NCI-H1092 (cell line): ENCODE results near the gene TBCA.
A peak's percentile ranks its signal among the peaks of the same experiment; 100 is the strongest.

Source experiments
- DNase-seq: peaks from one replicate; lab custom pipeline; 2025; lab: John Stamatoyannopoulos, UW

Gene TBCA

GRCh38 chr5:77775790-77776553 lies at the start of gene TBCA:
TSS of gene TBCA (minus strand) at chr5:77776339. CDS start at chr5:77776257, 82 bp downstream.
- peak; percentile 82 for DNase-seq

DNA sequence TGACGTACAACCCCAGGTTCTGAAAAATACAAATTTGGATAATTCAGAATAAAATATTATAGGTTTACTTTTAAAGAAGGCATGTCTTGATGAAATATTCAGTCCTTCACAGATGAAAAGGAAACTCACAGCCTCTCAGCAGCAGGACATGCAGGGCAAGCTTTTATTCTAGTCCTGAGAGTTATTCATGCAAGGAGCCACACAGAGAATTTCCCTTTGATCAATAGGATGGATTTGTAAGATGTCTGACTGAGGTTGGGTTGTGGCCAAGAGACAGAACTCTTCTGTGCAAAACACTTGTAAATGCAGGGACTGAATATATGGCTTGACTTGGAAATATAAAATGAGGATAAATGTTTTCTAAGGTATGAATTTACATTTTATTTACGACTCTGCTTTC lies 48.8 kb upstream of the TBCA start:
- DNase-seq: no peak

GRCh38 chr5:77816686-77817085 lies 40.5 kb upstream of the TBCA start:
- DNase-seq: no peak

- DNase-seq: no peak
Measured at GRCh38 chr5:77812926-77813589, 36.9 kb upstream of the TBCA start.

DNA sequence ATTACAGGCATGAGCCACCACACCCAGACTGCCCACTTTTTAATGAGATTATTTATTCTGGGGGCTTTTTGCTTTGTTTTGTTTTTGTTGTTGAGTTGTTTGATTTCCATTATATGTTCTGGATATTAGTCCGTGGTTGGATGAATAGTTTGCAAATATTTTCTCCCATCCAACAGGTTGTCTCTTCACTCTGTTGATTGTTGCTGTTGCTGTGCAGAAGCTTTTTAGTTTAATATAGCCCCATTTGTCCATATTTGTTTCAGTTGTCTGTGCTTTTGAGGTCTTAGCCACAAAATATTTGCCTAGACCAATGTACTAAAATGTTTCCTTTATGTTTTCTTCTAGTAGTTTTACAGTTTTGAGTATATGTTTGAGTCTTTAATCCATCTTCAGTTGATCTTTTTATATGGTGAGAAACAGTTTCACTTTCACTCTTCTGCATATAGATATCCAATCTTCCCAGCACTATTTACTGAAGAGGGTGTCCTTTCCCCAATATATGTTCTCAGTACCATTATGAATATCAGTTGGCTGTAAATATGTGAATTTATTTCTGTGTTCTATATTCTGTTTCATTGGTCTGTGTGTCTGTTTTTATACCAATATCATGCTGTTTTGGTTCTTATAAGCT lies 30.2 kb upstream of the TBCA start:
- no peak for DNase-seq

DNA sequence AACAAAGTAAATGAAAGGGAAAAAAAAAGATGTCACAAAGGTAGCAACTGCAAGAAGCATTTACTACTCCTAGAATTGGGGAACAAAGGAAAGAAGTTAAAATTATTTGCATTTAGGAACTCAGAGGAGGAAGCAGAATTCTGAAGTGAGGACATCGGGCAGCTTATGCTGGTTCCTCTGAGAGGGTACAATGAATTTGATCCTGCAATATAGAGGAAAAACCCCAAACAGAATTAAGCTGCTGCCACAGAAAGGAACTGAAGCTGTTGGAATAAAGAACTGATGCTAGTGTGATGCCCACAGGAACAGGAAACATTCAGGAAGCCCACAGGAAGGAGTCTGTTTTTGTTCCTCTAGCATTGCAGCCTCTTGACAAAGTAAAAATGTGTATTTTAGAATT lies 22.3 kb upstream of the TBCA start:
- no peak for DNase-seq

DNA sequence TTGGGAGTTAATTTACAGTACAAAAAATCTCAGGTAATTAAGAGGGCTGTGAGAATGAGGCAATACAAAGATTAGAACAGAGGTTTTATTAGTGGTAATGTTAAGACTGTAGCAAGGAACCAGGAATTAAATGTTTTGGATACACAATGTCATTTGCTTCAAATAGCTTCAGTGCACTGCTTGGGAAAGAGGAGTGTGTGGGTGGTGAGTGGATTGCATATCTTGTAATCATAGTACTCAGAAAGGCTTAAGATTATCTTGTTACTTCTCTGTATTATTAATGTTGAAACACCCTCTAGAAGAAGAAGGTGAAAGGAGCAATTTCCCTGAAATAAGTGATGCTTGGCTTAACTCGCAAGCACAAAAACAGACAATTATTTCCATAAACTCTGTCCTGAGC lies 21.0 kb upstream of the TBCA start:
- no peak for DNase-seq

DNA sequence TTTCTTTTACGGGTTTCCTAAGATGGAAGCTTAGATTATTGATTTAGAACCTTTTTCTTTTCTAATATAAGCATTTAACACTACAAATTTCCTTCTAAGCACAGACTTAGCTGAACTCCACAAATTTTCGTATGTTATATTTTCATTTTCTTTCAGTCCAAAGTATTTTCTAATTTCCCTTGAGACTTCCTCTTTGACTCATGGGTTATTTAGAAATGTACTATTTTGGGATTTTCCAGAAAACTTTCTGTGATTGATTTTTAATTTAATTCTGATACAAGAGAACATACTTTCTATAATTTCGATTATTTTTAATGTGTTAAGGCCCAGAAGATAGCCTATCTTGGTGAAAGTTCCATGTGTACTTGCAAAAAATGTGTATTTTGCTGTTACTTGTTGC lies 19.7 kb upstream of the TBCA start:
- no peak for DNase-seq

DNA sequence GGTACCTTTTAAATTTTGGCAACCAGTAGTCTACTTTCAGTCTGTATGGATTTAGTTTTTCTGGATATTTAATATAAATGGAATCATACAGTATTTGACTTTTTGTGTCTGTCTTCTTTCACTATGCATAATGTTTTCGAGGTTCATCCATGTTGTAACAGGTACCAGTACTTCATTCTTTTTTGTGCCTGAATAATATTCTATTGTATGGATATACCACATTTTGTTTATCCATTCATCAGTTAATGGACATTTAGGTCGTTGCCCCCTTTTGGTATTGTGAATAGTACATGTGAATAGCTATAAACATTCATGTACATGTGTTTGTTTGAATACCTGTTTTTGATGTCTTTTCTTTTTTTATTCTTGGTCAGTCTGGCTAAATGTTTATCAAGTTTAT lies 19.1 kb upstream of the TBCA start:
- no peak for DNase-seq

DNA sequence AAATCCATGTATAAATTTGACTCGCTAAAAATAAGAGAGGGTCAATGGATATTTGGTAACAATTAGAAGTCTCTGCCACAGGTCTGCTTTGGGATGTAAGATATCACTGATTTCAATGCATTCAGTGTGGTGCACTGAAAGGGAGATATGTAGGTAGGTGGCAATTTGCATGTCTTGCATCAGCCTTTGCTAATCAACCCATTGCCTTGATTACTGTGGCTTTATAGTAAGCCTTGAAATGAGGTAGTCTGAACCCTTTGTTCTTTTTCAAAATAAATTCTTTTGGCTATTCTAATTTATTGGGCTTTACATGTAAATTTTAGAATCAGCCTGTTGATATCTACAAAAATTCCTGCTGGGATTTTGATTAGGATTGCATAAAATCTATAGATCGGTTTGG lies 15.8 kb upstream of the TBCA start:
- no peak for DNase-seq

DNA sequence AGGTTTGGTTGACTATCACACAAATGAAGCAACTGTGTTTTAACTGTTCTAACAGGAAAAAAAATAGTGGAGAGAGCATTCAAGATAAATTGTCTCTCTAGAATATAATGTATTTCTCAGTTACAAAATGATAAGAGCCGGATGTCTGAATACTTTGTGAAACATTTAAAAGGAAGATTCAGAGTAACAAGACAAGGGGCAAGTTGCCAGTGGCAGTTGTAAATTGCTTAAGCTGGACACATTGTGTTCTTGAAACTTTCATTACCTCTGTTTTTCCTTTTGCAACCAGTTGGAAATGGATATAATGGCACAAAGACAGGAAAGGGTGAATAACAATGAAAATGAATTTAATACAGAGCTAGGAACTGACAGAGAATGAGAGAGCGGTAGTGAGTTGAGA lies 15.2 kb upstream of the TBCA start:
- no peak for DNase-seq

GRCh38 chr5:77785229-77785628 lies 9.1 kb upstream of the TBCA start:
- DNase-seq: no peak

- DNase-seq: no peak
Measured at GRCh38 chr5:77784735-77785134, 8.6 kb upstream of the TBCA start.

DNA sequence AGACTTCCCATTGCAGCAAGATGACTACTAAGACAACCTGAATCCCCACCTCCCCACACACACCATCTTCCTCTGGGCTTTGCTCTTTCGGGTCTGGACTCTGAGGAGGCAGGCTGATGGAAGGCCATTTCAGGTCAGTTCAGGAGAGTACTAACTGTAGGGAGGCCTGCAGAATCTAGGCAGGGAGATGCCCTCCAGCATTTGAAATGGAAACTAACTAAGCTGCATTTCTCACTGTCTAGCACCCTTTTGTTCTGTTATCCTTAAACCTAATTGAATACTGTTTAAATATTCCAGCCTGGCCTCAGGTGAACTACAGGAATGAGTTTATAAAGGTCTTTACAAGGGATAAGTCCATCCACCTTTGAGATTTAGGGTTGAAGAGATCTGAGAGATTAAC lies 4.9 kb upstream of the TBCA start:
- no peak for DNase-seq

DNA sequence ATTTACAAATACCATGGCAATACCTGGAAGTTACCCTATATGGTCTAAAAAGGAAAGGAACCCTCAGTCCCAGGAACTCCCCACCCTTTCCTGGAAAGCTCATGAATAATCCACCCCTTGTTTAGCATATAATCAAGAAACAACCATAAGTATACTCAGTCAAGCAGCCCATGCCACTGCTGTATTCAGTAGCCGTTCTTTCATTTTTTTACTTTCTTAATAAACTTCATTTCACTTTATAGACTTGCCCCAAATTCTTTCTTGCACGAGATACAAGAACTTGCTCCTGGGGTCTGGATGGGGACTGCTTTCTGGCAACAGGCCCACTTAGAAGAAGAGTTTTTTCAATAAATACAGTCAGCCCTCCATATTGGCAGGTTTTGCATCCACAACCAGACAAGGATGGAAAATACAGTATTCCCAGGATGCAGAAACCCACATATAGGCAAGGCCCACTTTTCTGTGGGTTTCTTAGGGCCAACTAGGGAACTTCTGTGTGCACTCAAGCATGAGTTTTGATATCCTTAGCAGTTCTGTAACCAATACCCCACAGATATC lies 2.8 kb upstream of the TBCA start:
- no peak for DNase-seq

DNA sequence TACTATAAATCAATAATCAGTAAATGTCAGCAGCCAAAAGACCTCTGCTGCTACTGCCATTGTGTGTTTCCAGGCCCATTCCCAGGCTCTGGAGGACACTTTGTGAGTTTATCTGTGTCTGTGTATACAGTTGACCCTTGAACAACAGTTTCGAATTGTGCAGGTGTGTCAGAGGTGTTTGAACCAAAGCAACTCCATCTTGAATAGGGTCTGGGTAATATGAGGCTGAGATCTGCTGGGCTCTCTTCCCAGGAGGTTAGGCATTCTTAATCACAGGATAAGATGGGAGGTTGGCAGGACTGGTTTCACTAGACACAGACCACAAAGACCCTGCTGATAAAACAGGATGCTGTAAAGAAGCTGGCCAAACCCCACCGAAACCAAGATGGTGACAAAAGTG lies 2.3 kb upstream of the TBCA start:
- no peak for DNase-seq

DNA sequence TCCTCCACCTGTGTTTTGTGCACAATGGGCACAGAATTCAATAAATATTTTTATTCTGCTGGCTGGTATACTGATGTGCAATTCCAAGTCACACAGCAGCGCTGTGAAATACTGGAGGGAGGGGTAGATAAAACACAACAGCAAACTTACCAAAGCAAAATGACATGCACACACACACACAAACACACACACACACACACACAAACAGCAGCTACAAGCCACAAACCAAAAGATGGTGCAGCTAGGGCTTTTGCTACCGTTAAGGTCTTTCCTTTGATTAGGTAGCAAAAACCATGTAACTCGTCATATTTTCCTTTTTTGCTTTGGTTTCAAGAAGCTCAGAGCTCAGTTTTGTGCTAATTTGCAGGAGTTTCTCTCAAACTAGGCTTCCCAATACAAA lies 1.8 kb upstream of the TBCA start:
- no peak for DNase-seq

- DNase-seq: no peak
Measured at GRCh38 chr5:77777281-77777892, 1.2 kb upstream of the TBCA start.

- no peak for DNase-seq
Measured at GRCh38 chr5:77776554-77777206, 541 bp upstream of the TBCA start.

DNA sequence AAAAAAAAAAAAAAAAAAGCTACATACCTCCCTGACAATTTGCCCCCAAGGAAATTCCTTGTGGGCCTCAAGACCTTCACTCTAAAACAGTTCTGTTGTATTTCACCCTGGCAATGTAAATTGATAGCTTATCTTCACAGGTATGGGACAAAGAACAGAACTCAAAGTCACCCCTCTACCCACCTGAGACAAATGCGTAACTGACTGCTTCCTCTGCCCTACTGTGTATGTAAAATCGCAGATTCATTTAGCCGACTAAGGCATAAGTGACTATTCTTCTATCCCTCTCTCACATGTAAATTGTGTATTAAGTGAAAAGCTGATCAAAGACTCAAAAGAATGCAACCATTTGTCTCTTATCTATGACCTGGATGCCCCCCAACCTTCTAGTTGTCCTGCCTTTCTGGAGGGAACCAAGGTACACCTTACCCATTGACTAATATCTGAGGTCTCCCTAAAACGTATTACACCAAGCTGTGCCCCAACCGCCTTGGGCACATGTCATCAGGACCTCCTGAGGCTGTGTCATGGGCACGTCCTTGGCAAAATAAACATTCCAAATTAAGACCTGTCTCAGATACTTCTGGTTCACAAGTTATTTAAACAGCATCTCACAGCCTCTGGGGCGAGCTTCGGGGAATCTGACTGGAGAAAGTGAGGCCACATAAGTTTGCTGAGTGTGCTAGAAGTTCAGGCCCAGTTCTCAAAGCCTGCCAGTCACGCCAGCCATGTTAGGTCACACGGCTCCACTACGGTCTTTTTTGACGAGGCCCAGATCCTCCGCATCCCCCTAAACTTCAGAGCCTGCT lies 954 bp downstream of the TBCA start:
- no peak for DNase-seq

GRCh38 chr5:77773734-77774280 lies 2.3 kb downstream of the TBCA start:
- no peak for DNase-seq
